WI38 (cell line): ENCODE results near the gene CIAO2A.
"Not testable (repeated sequence)": the region's sequence is repeated elsewhere in the genome, so short reads cannot be mapped to it uniquely, and the experiment has no call there.

Source experiments
- H3K4me3 ChIP-seq: 2 replicates; pipeline ENCODE4 v1.5.1; 2011; ENCODE audit warnings: low read depth, mild to moderate bottlenecking, control low read depth, low read length
- CTCF ChIP-seq: IDR thresholded peaks from 2 replicates; pipeline ENCODE4 v1.5.1; 2012; ENCODE audit warnings: low read depth, mild to moderate bottlenecking, control low read depth, low read length

Gene CIAO2A

GRCh38 chr15:64089543-64090280 lies 3.9 kb downstream of the CIAO2A start:
- TF ChIP-seq CTCF: no peak
- no peak overlapping the region for H3K4me3 ChIP-seq

- no peak for TF ChIP-seq CTCF
- H3K4me3 ChIP-seq: no peak overlapping the region
Observed at GRCh38 chr15:64082757-64083156, 10.9 kb downstream of the CIAO2A start.

DNA sequence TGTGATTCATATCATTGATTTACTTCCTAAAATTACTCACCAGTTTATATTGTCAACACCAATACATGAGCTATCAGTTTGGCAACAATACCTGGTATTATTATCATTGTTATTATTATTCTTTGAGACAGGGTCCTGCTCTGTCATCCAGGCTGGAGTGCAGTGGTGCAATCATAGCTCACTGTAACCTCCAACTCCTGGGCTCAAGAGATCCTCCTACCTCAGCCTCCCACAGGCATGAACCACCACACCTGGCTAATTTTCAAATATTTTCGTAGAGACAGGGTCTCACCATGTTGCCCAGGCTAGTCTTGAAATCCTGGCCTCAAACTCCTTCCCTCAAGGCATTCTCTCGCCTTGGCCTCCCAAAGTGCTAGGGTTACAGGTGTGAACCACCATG lies 20.1 kb downstream of the CIAO2A start:
- H3K4me3 ChIP-seq: not testable (repeated sequence)

DNA sequence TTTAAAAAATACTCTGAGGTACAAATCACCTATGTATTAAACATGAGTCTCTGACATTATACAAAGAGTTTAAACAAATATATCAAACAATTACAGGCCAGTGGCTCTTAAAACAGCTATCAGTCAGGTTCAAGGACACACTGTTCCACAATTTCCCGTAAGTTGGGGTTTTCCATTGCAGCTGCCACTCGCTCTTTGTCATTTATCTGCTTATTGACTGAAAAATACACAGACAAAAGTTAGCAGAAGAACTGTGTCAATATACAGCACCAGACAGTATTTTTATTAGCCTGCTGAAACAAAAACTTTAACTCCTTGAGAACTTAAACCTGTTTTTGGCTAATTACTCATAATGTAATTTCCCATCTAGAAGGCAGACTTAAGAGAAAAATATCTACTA lies 20.8 kb downstream of the CIAO2A start:
- TF ChIP-seq CTCF: no peak
- H3K4me3 ChIP-seq: no peak overlapping the region

DNA sequence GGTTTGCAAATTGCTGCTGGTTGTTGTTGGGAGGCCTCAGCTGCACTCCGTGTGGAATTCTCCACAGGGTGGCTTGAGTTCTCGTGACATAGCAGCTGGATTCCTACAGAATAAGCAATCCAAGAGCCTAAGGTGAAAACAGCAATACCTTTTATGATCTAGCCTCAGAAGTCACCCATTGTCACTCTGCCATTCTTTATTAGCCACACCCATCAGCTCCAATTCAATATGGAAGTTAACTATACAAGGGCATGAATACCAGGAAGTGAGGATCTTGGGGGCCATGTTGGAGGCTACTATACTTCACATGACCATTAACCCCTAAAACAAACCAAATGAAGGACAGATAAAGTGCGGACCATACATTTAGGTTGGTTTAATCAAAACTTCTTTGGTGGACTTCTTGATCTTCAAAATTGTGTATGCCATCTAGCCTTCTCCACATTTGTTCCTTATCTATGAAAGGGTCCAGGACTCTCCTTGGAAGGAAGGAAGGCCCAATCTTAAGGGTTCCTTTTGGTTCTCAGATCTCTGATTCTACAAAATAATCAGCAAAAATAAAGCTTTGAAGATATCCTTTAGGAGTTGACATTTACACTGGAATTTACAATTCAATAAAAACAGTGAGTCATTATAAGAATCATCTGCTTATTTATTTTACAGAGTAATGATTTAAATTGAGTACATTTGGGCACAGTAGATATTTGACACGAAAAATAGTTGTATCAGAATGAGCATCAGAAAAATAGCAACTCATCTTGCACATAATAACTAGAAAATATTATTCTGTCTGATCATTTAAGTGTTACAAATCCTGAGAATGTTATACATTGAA lies 21.5 kb downstream of the CIAO2A start:
- no peak for TF ChIP-seq CTCF
- no peak overlapping the region for H3K4me3 ChIP-seq

- no peak overlapping the region for H3K4me3 ChIP-seq
- TF ChIP-seq CTCF: no peak
Observed at GRCh38 chr15:64070965-64071851, 22.4 kb downstream of the CIAO2A start.

- no peak for TF ChIP-seq CTCF
- H3K4me3 ChIP-seq: no peak overlapping the region
Observed at GRCh38 chr15:64070106-64070505, 23.5 kb downstream of the CIAO2A start.
